PC-9 (cell line): ENCODE data around the gene FANCG. TPM values are rescaled to one million over a fixed set of nuclear protein-coding genes. Genes with fewer than 3 reads are reported as not detected.

ENCODE experiments used
- BruUV-seq: library from RNA; stranded (reverse); fragments of 400-500 nt; replicated peaks from 2 replicates; lab custom pipeline; 2021; lab: Mats Ljungman, UMichigan
- CTCF ChIA-PET: fragments of 300-600 bp; sonication (Branson Sonifier 250); formaldehyde crosslinking; loops from one replicate; lab custom pipeline; 2022; ENCODE audit warnings: antibody characterized with exemption; lab: Charles Lee
- POLR2A ChIA-PET: fragments of 300-600 bp; sonication (Branson Sonifier 250); formaldehyde crosslinking; loops from one replicate; lab custom pipeline; 2022; ENCODE audit warnings: antibody characterized with exemption; ENCODE audit not compliant: unreplicated experiment; lab: Charles Lee
- DNase-seq, 2 experiments: peaks; one replicate each; pipeline versions ENCODE4 v3.0.0 to v3.0.0-alpha.2; 2015 to 2022; ENCODE audit warnings: mixed read lengths in 1 of 2
- H2AFZ ChIP-seq: fragments of 200-600 bp; sonication (generic); 2 replicates; pipeline ENCODE4 v1.8.1; 2017; ENCODE audit warnings: antibody characterized with exemption
- H3F3A ChIP-seq: fragments of 200-600 bp; sonication (generic); 2 replicates; pipeline ENCODE4 v1.8.1; 2017; ENCODE audit warnings: antibody characterized with exemption, mild to moderate bottlenecking, low read depth; ENCODE audit not compliant: insufficient read depth
- H3K27ac ChIP-seq: fragments of 200-600 bp; sonication (generic); 2 replicates; pipeline ENCODE4 v1.6.1; 2016; ENCODE audit warnings: mixed run types
- H3K27me3 ChIP-seq: fragments of 200-600 bp; sonication (generic); 2 replicates; pipeline ENCODE4 v1.6.1; 2016; ENCODE audit warnings: low read depth, mixed run types; ENCODE audit not compliant: insufficient read depth
- H3K36me3 ChIP-seq: fragments of 200-600 bp; sonication (generic); 2 replicates; pipeline ENCODE4 v1.6.1; 2016; ENCODE audit warnings: low read depth, mixed run types
- H3K4me1 ChIP-seq: fragments of 200-600 bp; sonication (generic); replicated peaks from 2 replicates; pipeline ENCODE4 v1.6.1; 2016; ENCODE audit warnings: mixed run types; ENCODE audit not compliant: insufficient read depth
- H3K4me2 ChIP-seq: fragments of 200-600 bp; sonication (generic); 2 replicates; pipeline ENCODE4 v1.6.1; 2017; ENCODE audit warnings: mixed run types
- H3K4me3 ChIP-seq: fragments of 200-600 bp; sonication (generic); 2 replicates; pipeline ENCODE4 v1.6.1; 2016; ENCODE audit warnings: mixed run types
- H3K79me2 ChIP-seq: fragments of 200-600 bp; sonication (generic); 2 replicates; pipeline ENCODE4 v1.6.1; 2017; ENCODE audit warnings: low read depth, mixed run types
- H3K9me2 ChIP-seq: fragments of 200-600 bp; sonication (generic); 2 replicates; pipeline ENCODE4 v1.8.1; 2017; ENCODE audit warnings: mild to moderate bottlenecking; ENCODE audit not compliant: insufficient read depth
- H3K9me3 ChIP-seq: fragments of 200-600 bp; sonication (generic); 2 replicates; pipeline ENCODE4 v1.8.1; 2016; ENCODE audit warnings: low read depth; ENCODE audit not compliant: insufficient read depth
- H4K20me1 ChIP-seq: fragments of 200-600 bp; sonication (generic); 2 replicates; pipeline ENCODE4 v1.8.1; 2017; ENCODE audit not compliant: insufficient read depth
- EZH2 ChIP-seq: fragments of 200-600 bp; sonication (generic); IDR thresholded peaks from 2 replicates; pipeline ENCODE4 v1.8.0; 2017; ENCODE audit warnings: antibody characterized with exemption, low read depth
- intact Hi-C: fragments of 100-400 bp; cut with micrococcal nuclease; formaldehyde crosslinking; loops from one replicate; pipeline ENCODE4 v1.10.0; 2022; ENCODE audit not compliant: unreplicated experiment
- total RNA-seq: library from RNA; stranded (reverse); gene quantifications from 2 replicates; pipeline ENCODE4 v1.2.3, GENCODE V29; 2021
- TF ChIP-seq, protein P1 (sequence below): fragments of 200-600 bp; sonication (generic); conservative IDR thresholded peaks from 2 replicates; pipeline ENCODE4 v1.6.1; 2017; ENCODE audit warnings: mixed run types, antibody characterized with exemption, mild to moderate bottlenecking, moderate library complexity

The FANCG gene
- total RNA-seq, 1 experiment from 2014 or later = 45.3 TPM

DNA sequence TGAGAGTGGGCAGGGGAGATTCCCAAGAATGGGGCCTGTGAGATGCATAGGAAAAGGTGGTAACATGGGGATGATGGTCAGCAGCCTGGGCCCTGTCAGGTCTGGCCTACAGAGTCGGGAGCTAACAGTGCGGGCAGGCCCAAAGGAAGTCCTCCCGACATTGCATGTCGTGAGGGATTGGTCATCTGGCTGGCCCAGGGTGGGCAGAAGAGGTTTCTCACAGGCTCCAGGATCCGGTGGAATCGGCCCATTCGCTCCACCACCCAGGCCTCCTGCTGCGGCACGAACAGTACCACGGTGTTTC lies 22.7 kb upstream of the FANCG start:
- no peak for DNase-seq
- CTCF ChIA-PET = interaction anchor here (1.0 kb wide), 1 partner anchor 51 kb away, joined by 3 read pairs; no protein-coding TSS in a partner anchor
- no peaks in the 10 kb centered on the region for H3K9me3 ChIP-seq
- no peaks in the 10 kb centered on the region for H3K9me2 ChIP-seq
- no peaks in the 10 kb centered on the region for H3K27me3 ChIP-seq
- BruUV-seq = no TSS peak
- H3K27ac ChIP-seq = peak overlapping the region; percentile 49
- peaks cover 15% of the 10 kb centered on the region for H3K79me2 ChIP-seq
- H3F3A ChIP-seq = no peaks in the 10 kb centered on the region
- H3K4me3 ChIP-seq = peak overlapping the region; percentile 84
- no peaks in the 10 kb centered on the region for H3K36me3 ChIP-seq
- intact Hi-C loops = no loop called here
- TF ChIP-seq EZH2 = no peak
- TF ChIP-seq, protein P1, sequence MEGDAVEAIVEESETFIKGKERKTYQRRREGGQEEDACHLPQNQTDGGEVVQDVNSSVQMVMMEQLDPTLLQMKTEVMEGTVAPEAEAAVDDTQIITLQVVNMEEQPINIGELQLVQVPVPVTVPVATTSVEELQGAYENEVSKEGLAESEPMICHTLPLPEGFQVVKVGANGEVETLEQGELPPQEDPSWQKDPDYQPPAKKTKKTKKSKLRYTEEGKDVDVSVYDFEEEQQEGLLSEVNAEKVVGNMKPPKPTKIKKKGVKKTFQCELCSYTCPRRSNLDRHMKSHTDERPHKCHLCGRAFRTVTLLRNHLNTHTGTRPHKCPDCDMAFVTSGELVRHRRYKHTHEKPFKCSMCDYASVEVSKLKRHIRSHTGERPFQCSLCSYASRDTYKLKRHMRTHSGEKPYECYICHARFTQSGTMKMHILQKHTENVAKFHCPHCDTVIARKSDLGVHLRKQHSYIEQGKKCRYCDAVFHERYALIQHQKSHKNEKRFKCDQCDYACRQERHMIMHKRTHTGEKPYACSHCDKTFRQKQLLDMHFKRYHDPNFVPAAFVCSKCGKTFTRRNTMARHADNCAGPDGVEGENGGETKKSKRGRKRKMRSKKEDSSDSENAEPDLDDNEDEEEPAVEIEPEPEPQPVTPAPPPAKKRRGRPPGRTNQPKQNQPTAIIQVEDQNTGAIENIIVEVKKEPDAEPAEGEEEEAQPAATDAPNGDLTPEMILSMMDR = no peak
- peak overlapping the region; percentile 90 for H3K4me2 ChIP-seq
- no peaks in the 10 kb centered on the region for H4K20me1 ChIP-seq
- POLR2A ChIA-PET = interaction anchor here (0.6 kb wide), 1 partner anchor 409 kb away, joined by 3 read pairs; no protein-coding TSS in a partner anchor
- H2AFZ ChIP-seq = peak overlapping the region; percentile 96
- H3K4me1 ChIP-seq = no peaks in the 10 kb centered on the region

DNA sequence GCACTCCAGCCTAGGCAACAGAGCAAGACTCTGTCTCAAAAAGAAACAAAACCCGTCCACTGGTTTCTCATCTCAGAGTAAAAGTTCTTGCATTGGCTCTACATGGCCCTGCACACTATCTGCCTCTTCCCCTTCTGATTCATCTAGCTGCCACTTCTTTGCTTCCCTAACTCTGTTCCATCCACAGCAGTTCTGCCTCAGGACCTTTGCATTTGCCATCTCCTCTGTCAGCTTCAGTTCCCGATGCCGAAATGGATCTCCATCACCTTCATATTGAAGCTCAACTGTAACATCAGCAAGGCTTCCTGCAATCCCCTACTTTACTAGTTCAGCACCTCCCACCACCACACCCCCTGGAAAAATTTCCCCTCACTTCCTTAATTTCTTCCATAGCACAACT lies 17.8 kb upstream of the FANCG start:
- no peaks in the 10 kb centered on the region for H3K9me2 ChIP-seq
- CTCF ChIA-PET = no interaction called here
- no peak overlapping the region for H3K4me2 ChIP-seq
- intact Hi-C loops = no loop called here
- H3K27me3 ChIP-seq = no peaks in the 10 kb centered on the region
- DNase-seq = no peak
- H2AFZ ChIP-seq = no peak overlapping the region
- H3F3A ChIP-seq = no peaks in the 10 kb centered on the region; the same call in 1 of the 2 replicates
- no peak overlapping the region for H3K27ac ChIP-seq
- H4K20me1 ChIP-seq = no peaks in the 10 kb centered on the region
- POLR2A ChIA-PET = no interaction called here
- H3K4me1 ChIP-seq = 0 out of 2 replicates have a peak, but pooled peaks cover 3% of the 10 kb centered on the region
- H3K4me3 ChIP-seq = no peak overlapping the region
- H3K79me2 ChIP-seq = peaks cover 19% of the 10 kb centered on the region
- TF ChIP-seq EZH2 = no peak
- TF ChIP-seq, protein P1 = no peak
- no TSS peak for BruUV-seq
- no peaks in the 10 kb centered on the region for H3K36me3 ChIP-seq
- no peaks in the 10 kb centered on the region for H3K9me3 ChIP-seq

DNA sequence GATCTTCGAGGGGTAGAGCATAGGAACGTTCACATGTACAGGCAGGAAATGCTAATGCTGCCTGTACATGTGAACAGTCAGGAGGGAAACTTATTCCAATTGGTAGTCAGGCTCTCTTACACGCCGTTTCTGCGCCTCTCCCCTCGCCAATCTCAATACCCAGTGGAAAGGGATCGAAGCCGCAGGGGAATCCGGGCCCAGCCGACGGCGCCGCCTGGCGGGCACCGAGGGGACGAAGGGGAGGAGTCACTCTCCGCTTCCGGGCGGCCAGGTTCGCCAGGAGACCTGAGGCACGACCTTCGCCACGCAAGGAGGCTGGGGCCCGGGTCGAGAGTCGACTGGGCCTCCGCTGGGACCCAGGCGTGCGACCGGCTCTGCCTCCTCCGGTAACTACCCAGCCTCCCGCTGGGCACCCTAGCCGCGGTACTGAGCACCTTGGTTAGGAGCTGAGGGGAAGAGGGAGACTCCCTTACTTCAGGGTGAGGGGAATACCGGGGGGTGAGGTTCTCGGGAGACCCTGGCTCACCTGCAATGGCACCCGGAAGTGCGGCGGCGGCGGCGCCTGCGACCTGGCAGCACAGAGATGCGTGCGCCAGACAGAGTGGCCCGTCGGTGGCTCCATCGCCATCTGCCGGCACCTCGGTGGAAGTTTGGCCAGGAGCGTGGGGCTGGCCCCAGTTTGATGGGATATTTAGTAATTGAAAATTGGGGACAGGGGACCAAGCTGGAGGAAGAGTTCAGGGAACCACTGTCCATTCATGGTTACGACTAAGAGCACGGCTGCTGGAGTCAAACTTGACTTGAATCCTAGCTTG lies 16.5 kb upstream of the FANCG start, which contains the start of gene PIGO:
Gene PIGO, minus strand, starts transcription at position 557 of the 815 bp plus-strand sequence. CDS start 1,026 bp downstream, outside the sequence.
- H3K4me3 ChIP-seq = peak within 1 kb of the TSS; percentile 87
- H3K79me2 ChIP-seq = 0 out of 2 replicates have a peak, but pooled peaks cover 6% of the 10 kb centered on the region
- H3K9me3 ChIP-seq = no peaks in the 10 kb centered on the region
- no peaks in the 10 kb centered on the region for H3K27me3 ChIP-seq
- TF ChIP-seq, protein P1 = peak; percentile 71; the same call in 1 of the 2 replicates
- TF ChIP-seq EZH2 = no peak
- H3K36me3 ChIP-seq = no peaks in the 10 kb centered on the region
- DNase-seq = peak; percentile 70 to 84
- H3K9me2 ChIP-seq = no peaks in the 10 kb centered on the region
- peak within 1 kb of the TSS; percentile 77 for H3K4me2 ChIP-seq
- ChIA-PET POLR2A (interaction anchor here (0.5 to 0.6 kb wide), 2 partner anchors 27 to 812 kb away, joined by 4 to 8 read pairs; no protein-coding TSS in a partner anchor), CTCF (interaction anchor here (0.7 to 1.2 kb wide), 3 partner anchors 16 to 196 kb away, joined by 3 read pairs; no protein-coding TSS in a partner anchor)
- H3K4me1 ChIP-seq = 0 out of 2 replicates have a peak, but pooled peaks cover 3% of the 10 kb centered on the region
- H2AFZ ChIP-seq = peak within 1 kb of the TSS; percentile 93
- no peaks in the 10 kb centered on the region for H4K20me1 ChIP-seq
- BruUV-seq = TSS peak; percentile 27
- no peaks in the 10 kb centered on the region; the same call in 1 of the 2 replicates for H3F3A ChIP-seq
- H3K27ac ChIP-seq = peak within 1 kb of the TSS; percentile 93
- intact Hi-C loops = loop anchor here (1.0 kb wide), 1 partner anchor 197 kb away; no protein-coding TSS in a partner anchor
